ENCODE measurements around the gene TUG1.

DNA sequence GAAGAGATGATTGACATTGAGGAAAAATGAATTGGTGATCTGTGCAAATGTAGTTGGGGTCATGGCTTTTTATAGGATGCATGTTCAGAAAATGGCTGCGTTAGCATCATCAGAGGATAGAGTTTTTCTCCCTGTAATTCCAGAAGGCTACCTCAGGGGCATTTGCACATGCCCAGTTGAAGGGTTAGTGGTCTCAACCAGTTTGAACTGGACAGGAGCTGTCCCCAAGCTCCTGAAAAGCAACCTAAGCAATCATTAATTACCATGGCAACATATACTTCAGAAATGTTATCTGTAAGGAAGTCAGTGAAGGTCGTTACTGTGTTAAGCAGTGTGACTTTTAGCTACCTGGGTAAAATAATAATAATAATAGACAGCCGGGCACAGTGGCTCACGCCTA, 29.3 kb downstream of the TUG1 start:
- TF ChIP-seq, protein P1, sequence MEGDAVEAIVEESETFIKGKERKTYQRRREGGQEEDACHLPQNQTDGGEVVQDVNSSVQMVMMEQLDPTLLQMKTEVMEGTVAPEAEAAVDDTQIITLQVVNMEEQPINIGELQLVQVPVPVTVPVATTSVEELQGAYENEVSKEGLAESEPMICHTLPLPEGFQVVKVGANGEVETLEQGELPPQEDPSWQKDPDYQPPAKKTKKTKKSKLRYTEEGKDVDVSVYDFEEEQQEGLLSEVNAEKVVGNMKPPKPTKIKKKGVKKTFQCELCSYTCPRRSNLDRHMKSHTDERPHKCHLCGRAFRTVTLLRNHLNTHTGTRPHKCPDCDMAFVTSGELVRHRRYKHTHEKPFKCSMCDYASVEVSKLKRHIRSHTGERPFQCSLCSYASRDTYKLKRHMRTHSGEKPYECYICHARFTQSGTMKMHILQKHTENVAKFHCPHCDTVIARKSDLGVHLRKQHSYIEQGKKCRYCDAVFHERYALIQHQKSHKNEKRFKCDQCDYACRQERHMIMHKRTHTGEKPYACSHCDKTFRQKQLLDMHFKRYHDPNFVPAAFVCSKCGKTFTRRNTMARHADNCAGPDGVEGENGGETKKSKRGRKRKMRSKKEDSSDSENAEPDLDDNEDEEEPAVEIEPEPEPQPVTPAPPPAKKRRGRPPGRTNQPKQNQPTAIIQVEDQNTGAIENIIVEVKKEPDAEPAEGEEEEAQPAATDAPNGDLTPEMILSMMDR (conservative IDR thresholded peaks at IDR 0.05 in 1 of 2, IDR thresholded peaks at IDR 0.05 in 1 of 2; ENCODE audit: extremely low read depth in 1 of 2, insufficient read depth in 1 of 2, low read depth in 1 of 2, low read length in 2 of 2), result no peak
- TF ChIP-seq EZH2 (IDR thresholded peaks at IDR 0.05; ENCODE audit: borderline replicate concordance, low read length), result no peak
